PFSK-1 (cell line): ENCODE data around the gene MEGF11.

Experiments
- FOXP2 ChIP-seq: optimal IDR thresholded peaks from 2 replicates; pipeline ENCODE3; 2011; ENCODE audit warnings: borderline replicate concordance, control low read depth, inconsistent platforms; ENCODE audit not compliant: insufficient read depth; ENCODE audit errors: extremely low read length, extremely low read depth
- POLR2AphosphoS5 ChIP-seq: IDR thresholded peaks from 2 replicates; pipeline ENCODE4 v1.6.1; 2012; ENCODE audit warnings: low read depth, mild to moderate bottlenecking, control low read depth, low read length, moderate library complexity
- SIN3A ChIP-seq: IDR thresholded peaks from 2 replicates; pipeline ENCODE4 v1.6.1; 2012; ENCODE audit warnings: mild to moderate bottlenecking, low read length, moderate library complexity, borderline replicate concordance; ENCODE audit not compliant: insufficient read depth
- TAF1 ChIP-seq: IDR thresholded peaks from 2 replicates; pipeline ENCODE4 v1.6.1; 2012; ENCODE audit warnings: low read length, control low read depth, borderline replicate concordance; ENCODE audit not compliant: insufficient read depth
- TF ChIP-seq, protein P1 (sequence below), 2 experiments: IDR thresholded peaks; 2 replicates each; pipeline versions ENCODE4 v1.6.1 to v1.8.0; 2011 to 2012; ENCODE audit warnings: low read depth in 2 of 2, low read length in 2 of 2, control low read depth in 1 of 2, inconsistent platforms in 1 of 2, mild to moderate bottlenecking in 1 of 2, moderate library complexity in 1 of 2; ENCODE audit not compliant: insufficient read depth in 1 of 2

DNA sequence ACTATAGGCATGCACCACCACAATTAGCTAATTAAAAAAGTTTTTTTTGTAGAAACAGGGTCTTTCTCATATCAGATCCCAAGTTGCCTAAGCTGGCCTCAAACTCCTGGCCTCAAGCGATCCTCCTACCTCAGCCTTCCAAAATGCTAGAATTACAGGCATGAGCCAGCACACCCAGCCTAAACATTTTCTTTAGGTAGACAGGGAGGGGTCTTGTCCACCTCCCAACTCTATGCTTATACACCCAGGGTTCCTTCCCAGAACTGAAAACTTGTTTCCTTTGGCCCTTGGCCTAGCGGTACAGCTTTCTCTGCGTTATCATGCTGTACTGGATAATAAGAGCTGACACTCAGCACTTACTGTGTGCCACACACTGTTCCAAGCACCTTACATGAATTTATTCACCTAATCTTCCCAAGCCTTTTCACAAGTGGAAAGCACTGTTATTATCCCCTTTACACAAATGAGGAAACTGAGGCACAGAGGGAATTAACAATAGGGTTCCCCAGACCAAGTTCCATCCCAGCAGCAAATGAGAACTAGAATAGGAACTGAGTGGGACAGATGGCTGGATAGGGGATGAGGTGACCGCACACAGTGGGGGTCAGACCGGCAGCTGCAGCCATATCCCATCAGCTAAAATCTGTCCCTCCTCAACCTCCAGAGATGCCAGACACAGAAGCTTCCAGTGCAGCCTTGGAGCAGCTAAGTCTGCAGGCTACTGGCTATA is 150.8 kb downstream of the MEGF11 start:
- TF ChIP-seq, protein P1, sequence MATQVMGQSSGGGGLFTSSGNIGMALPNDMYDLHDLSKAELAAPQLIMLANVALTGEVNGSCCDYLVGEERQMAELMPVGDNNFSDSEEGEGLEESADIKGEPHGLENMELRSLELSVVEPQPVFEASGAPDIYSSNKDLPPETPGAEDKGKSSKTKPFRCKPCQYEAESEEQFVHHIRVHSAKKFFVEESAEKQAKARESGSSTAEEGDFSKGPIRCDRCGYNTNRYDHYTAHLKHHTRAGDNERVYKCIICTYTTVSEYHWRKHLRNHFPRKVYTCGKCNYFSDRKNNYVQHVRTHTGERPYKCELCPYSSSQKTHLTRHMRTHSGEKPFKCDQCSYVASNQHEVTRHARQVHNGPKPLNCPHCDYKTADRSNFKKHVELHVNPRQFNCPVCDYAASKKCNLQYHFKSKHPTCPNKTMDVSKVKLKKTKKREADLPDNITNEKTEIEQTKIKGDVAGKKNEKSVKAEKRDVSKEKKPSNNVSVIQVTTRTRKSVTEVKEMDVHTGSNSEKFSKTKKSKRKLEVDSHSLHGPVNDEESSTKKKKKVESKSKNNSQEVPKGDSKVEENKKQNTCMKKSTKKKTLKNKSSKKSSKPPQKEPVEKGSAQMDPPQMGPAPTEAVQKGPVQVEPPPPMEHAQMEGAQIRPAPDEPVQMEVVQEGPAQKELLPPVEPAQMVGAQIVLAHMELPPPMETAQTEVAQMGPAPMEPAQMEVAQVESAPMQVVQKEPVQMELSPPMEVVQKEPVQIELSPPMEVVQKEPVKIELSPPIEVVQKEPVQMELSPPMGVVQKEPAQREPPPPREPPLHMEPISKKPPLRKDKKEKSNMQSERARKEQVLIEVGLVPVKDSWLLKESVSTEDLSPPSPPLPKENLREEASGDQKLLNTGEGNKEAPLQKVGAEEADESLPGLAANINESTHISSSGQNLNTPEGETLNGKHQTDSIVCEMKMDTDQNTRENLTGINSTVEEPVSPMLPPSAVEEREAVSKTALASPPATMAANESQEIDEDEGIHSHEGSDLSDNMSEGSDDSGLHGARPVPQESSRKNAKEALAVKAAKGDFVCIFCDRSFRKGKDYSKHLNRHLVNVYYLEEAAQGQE (IDR thresholded peaks at IDR 0.05; ENCODE audit: insufficient read depth in 1 of 2, low read depth in 2 of 2, low read length in 2 of 2), result no peak
- TF ChIP-seq POLR2AphosphoS5, result no peak
- TF ChIP-seq FOXP2, result no peak
- no peak for TF ChIP-seq TAF1
- no peak for TF ChIP-seq SIN3A
